ENCODE measurements around the gene COL4A2. TPM values are rescaled to one million over a fixed set of nuclear protein-coding genes. Genes with fewer than 3 reads are reported as not detected.

Gene COL4A2
- total and polyA plus RNA-seq, 8 donors, result 18.4 to 130 (median 43.8) TPM

DNA sequence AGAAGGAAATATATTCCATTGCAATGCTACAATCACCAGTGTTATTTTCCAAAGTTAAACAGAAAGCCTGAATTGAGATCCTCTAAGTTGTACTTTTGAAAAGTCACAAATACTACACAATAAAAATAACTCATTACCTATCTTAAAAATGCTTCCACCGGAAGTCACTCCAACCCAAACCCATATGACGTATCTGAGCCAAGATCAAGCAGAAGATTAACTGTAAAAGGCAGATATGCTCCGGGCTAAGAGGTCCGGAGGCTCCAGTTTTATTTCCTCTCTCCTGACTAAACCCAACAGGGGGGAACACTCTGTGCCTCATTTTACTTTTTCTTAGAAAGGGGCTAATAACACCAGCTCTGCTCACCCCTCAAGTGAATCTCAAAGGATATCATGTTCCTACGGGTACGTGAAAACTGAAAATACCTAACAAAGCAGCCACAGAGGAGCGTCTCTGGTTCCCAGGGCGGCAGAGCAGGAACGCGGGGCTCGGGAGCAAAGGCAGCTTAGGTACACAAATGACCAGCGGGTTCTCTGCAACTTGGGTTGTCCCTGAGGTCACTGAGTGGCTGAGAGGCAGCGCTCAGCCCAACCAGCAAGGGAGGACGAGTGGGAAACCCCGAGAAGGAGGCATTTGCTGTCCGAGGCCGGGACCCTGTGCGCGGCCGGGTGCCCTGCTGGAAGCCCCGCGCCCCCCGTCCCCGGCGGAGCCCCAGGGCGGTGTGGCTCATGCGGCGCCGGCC, 253.7 kb downstream of the COL4A2 start:
- ATAC-seq, result peak; percentile 44 to 55 (median 47)
- Histone ChIP-seq H3K27ac (peak overlapping the region; percentile 88 to 98 (median 96)), H3K4me3 (peak overlapping the region; percentile 68 to 93 (median 78)), H3K36me3 (no peaks in the 10 kb centered on the region), H3K9me3 (no peaks in the 10 kb centered on the region), H3K4me1 (peaks cover 21 to 47% (median 26%) of the 10 kb centered on the region in 3 donors), H3K27me3 (no peaks in the 10 kb centered on the region)
- intact Hi-C loops (cut with DNase I), result no loop called here
- WGBS, 2 donors, result 1% methylated on average over 28 to 29 of the region's 29 CpGs
- FAIRE-seq, result no peak
- peak; percentile 65 to 86 (median 70) for DNase-seq
- TF ChIP-seq, protein P1, sequence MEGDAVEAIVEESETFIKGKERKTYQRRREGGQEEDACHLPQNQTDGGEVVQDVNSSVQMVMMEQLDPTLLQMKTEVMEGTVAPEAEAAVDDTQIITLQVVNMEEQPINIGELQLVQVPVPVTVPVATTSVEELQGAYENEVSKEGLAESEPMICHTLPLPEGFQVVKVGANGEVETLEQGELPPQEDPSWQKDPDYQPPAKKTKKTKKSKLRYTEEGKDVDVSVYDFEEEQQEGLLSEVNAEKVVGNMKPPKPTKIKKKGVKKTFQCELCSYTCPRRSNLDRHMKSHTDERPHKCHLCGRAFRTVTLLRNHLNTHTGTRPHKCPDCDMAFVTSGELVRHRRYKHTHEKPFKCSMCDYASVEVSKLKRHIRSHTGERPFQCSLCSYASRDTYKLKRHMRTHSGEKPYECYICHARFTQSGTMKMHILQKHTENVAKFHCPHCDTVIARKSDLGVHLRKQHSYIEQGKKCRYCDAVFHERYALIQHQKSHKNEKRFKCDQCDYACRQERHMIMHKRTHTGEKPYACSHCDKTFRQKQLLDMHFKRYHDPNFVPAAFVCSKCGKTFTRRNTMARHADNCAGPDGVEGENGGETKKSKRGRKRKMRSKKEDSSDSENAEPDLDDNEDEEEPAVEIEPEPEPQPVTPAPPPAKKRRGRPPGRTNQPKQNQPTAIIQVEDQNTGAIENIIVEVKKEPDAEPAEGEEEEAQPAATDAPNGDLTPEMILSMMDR (IDR thresholded peaks at IDR 0.05), result no peak

DNA sequence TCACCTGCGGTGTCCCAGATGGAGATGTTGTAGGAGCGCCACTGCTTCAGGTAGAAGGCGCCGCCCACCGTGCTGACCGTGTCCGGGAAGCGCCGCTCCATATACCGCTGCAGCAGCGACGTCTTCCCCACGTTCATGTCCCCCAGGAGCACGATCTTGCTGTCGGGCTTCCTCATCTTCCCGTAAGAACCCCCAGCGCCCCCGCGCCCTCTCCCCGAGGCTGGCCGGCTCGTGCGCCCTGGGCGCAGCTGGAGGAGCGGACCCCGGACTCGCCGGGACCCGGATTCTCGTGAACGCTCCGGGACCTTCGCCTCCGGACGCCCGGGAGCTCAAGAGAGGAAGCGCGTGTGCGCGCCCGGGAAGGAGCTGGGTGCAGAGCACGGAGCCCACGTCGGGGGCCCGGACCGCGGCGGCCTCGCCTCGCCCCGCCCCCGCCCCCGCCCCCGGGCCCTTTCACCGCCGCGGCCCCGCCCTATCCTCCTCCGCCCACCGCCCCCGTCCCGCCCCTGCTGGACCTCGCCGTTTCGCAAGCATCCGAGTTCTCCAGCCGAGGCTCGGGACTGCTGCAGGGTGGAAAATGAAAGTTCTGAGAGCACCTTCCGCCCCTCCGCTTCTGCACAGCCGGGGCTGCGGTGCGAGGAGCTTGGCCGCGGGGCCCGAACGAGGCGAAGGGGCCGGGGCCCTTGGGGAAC, 254.4 kb downstream of the COL4A2 start, which contains the start of gene RAB20:
Gene RAB20 (minus strand): TSS at position 379 of the 692 bp plus-strand sequence. CDS start 203 bp downstream, at position 176.
- peak; percentile 70 to 82 (median 78) for ATAC-seq
- TF ChIP-seq, protein P1 (IDR thresholded peaks at IDR 0.05), result no peak
- FAIRE-seq, result no peak
- H3K36me3 ChIP-seq, result no peaks in the 10 kb centered on the region
- peaks cover 15 to 40% (median 19%) of the 10 kb centered on the region in 3 donors for H3K4me1 ChIP-seq
- DNase-seq, result peak; percentile 86 to 93 (median 90)
- peak within 1 kb of the TSS; percentile 88 to 98 (median 96) for H3K27ac ChIP-seq
- WGBS, 2 donors, result 0 to 1% methylated on average over 46 to 79 of the region's 79 CpGs
- no peaks in the 10 kb centered on the region for H3K9me3 ChIP-seq
- no peaks in the 10 kb centered on the region for H3K27me3 ChIP-seq
- H3K4me3 ChIP-seq, result peak within 1 kb of the TSS; percentile 68 to 93 (median 78)
- intact Hi-C loops (cut with DNase I), result no loop called here

DNA sequence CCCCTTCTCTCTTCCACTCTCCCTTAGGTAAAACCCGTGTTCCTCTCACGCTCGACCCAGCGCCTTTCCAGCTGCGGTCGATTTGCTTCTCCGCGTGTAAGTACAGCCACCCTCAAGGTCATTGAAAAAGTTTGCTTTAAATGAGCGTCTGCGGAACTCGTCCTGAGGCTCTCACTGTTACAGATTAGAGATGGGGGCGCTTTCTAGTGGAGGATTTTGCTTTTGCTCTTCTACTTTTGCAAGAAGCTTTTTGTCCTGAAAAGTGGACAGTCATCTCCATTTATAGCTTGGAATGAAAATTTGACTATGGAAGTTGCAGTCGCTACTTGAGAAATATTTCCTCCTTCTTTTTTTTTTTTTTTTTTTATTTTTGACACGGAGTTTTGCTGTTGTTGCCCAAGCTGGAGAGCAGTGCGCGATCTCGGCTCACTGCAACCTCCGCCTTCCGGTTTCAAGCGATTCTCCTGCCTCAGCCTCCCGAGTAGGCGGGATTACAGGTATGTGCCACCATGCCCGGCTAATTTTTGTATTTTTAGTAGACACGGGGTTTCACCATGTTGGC, 255.0 kb downstream of the COL4A2 start:
- Histone ChIP-seq H3K27ac (peak overlapping the region; percentile 88 to 98 (median 96)), H3K27me3 (no peaks in the 10 kb centered on the region), H3K9me3 (no peaks in the 10 kb centered on the region), H3K36me3 (no peaks in the 10 kb centered on the region), H3K4me1 (peaks cover 9 to 34% (median 13%) of the 10 kb centered on the region in 3 donors), H3K4me3 (peak overlapping the region; percentile 68 to 93 (median 78))
- WGBS, 2 donors, result 4 to 7% methylated on average over 24 of the region's 24 CpGs
- intact Hi-C loops (cut with DNase I), result no loop called here
- TF ChIP-seq, protein P1 (IDR thresholded peaks at IDR 0.05), result no peak
- no peak for FAIRE-seq
- peak in 1 of 6 donors; percentile 31 for DNase-seq
- ATAC-seq, result peak; percentile 2 to 16 (median 10)

Small RNA genes within 50 kb of the gene (microRNA-seq; reads per million reads assigned to microRNA genes)
- gene MIR8073, result 0 reads per million in 2 donors

Other genes starting within 250 kb of the COL4A2 start
- gene COL4A1, start 127 bp upstream of the COL4A2 start, total RNA-seq, result 100 to 1,000 TPM in 2 of 6 donors, 10 to 100 TPM in 4; 20.7 to 167 (median 51.7) TPM
- 10 to 100 TPM; 22.5 to 35.0 TPM for gene COL4A1, start 127 bp upstream of the COL4A2 start, polyA plus RNA-seq

Measured in pancreas (tissue), 10 donors.